Raji (cell line): ENCODE measurements around the gene PPP1R13L.

Source experiments
- POLR2A ChIP-seq: IDR thresholded peaks from 2 replicates; pipeline ENCODE4 v1.6.1; 2011; ENCODE audit warnings: low read depth, low read length, control low read depth; ENCODE audit not compliant: insufficient read depth

Gene PPP1R13L

GRCh38 chr19:45419396-45419795 is 14.5 kb upstream of the PPP1R13L start:
- TF ChIP-seq POLR2A, result 0 out of 2 replicates have a peak, but pooled peaks have one; percentile 33

GRCh38 chr19:45418802-45419201 is 13.9 kb upstream of the PPP1R13L start:
- TF ChIP-seq POLR2A, result no peak

DNA sequence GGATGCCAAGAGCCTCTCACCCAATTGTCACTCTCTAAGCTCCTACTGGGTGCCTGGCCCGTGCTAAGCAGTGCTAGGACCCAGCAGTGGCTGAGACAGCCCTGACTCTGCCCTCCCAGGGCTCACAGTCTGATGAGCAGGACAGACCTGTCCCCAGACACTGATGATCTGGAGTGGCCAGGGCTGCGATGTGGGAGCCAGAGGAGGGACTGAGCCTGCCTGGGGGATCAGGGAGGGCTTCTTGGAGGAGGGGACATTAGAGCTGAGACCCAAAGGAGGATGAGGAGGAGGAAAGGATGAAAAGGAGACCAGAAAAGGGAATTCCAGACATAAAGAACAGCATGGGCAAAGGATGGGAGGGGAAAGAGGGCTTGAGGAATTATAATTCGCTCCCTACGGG is 12.3 kb upstream of the PPP1R13L start:
- TF ChIP-seq POLR2A, result no peak

DNA sequence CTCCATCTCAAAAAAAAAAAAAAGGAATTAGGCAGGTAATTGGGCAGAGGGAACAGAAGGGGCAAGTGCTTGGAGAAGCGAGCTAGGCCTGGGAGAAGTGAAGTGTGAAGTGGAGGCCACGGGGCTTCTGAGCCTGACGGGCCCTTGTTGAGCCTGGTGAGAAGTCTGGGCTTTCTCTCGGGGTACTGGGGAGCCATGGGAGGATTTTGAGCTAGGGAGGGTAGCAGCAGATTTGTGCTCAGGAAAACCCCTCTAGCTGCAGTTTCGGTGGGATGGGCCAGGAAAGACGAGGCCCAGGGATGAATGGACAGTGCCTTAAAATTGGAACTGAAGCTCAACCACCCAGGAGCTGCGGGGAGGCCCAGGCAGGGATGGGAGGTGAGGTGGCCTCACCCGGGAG is 9.6 kb upstream of the PPP1R13L start:
- no peak for TF ChIP-seq POLR2A

- TF ChIP-seq POLR2A, result no peak
Measured at GRCh38 chr19:45413497-45413896, 8.6 kb upstream of the PPP1R13L start.

DNA sequence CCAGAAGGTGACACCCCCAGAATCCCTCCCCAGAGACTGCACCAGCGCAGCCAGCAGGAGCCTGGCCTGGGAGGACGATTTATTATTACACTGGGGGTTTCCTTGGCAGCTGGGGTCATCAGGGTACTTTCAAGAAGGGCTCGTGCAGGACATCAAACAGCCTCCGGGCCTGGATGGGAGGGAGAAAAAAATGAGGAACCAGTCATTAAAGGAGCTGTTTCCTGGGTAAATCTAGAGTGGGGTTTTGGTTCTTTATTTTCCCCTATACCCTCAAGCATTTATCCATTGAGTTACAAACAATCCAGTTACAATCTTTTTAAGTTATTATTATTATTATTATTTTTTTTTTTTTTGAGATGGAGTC is 4.7 kb upstream of the PPP1R13L start:
- no peak for TF ChIP-seq POLR2A

DNA sequence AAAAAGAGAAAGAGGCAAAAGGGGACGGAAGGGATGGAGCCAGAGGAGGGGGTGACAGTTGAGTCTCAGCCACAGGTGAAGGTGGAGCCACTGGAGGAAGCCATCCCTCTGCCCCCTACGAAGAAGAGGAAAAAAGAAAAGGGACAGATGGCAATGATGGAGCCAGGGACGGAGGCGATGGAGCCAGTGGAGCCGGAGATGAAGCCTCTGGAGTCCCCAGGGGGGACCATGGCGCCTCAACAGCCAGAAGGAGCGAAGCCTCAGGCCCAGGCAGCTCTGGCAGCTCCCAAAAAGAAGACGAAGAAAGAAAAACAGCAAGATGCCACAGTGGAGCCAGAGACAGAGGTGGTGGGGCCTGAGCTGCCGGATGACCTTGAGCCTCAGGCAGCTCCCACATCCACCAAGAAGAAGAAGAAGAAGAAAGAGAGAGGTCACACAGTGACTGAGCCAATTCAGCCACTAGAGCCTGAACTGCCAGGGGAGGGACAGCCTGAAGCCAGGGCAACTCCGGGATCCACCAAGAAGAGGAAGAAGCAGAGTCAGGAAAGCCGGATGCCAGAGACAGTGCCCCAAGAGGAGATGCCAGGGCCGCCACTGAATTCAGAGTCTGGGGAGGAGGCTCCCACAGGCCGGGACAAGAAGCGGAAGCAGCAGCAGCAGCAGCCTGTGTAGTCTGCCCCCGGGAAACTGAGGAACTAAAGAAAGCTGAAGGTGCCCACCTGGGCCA is 4.1 kb upstream of the PPP1R13L start:
- no peak for TF ChIP-seq POLR2A

GRCh38 chr19:45408121-45408520 is 3.3 kb upstream of the PPP1R13L start:
- TF ChIP-seq POLR2A, result no peak

- no peak for TF ChIP-seq POLR2A
Measured at GRCh38 chr19:45407091-45407375, 2.2 kb upstream of the PPP1R13L start.

GRCh38 chr19:45406226-45407090 is 1.6 kb upstream of the PPP1R13L start, which contains the start of gene POLR1G:
Gene POLR1G, plus strand, starts transcription at chr19:45406644. Its CDS starts 53 bp downstream, at chr19:45406697.
- peak; percentile 80 for TF ChIP-seq POLR2A

DNA sequence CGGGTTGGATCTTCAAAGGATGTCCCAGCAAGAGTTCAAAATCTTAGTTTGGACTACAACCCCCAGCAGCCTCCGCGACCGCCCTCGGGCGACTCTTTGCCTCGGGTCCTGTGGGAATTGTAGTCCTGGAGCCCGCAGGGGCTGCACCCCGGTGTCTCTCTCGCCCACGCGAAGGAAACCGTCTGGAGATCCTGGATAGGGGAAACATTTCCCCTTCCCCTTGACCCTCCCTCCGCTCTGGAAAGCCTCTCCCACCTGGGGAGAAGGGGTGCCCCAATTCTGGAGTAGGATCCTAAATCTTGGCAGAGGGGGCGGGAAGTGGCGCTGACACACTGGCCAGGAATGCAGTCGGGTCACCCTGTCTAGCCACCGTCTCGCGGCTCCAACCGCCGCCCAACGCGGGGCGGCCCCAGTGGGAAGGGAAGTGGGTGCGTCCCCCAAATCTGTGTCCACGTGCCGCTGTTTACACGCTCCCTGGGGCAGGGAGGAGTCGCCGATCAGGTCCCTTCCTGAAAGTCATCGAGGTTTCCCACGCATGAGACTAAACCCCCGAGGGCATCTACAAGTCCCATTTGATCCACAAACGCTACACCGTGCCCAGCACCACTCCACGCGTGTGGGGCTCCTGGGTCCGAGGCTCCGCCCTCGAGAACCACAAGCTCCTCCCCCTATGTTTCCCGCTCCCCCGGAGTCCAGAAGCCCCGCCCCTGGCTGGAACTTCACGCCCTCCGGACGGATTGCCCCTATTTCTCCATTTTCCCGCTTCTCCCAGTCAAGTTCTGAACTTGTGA is 761 bp upstream of the PPP1R13L start:
- TF ChIP-seq POLR2A, result peak; percentile 92

DNA sequence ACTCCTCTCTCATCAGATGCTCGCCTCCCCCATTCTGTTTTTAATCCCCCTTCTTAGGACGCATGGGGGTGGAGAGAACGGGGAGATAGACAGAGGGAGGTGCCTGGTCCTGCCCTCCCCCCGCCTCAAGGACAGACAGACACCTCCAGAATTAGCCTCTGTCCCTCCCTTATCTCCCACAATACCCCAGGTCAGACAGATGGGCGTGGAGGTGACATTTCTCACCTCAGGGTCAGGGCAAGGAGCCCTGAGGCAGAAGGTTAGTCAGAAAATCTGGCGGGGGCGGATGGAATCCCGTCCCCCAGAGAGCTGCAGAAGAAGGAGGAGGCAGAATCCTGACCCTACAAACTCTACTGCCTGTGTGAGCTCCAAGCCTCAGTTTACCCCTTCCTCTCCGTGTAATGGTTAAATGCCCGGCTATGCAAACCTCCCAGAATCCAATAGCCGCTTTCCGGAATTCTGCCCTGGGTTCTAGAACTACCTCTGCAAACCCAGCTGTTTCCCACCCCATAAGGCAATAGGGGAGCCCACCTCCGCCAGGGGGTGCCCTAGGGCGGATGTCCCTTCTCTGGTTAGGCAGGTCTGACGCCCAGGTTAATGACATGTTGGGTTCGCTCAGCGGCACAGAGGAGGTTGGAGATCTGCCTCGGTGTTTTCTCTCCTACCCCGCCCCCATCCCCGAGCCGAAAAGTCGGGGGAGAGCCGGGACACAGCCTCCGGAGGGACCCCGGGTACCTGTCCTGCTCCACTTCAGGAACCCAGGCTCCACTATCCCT is 900 bp downstream of the PPP1R13L start:
- no peak for TF ChIP-seq POLR2A

GRCh38 chr19:45403272-45403671 is 1.6 kb downstream of the PPP1R13L start:
- TF ChIP-seq POLR2A, result no peak

GRCh38 chr19:45402298-45403061 is 2.4 kb downstream of the PPP1R13L start:
- no peak for TF ChIP-seq POLR2A
